RWPE2 (cell line): ENCODE data around the gene MCF2L.
"Not testable (repeated sequence)": the region's sequence is repeated elsewhere in the genome, so short reads cannot be mapped to it uniquely, and the experiment has no call there.

Experiments used
- ATAC-seq: fragments of 200-7000 bp; cut with Tn5 transposase; 3 replicates; pipeline ENCODE4 v1.9.1; 2021; ENCODE audit warnings: low read depth
- DNase-seq: peaks from one replicate; pipeline ENCODE4 v3.0.0-alpha.2; 2020; ENCODE audit warnings: low spot score
- H3K27ac ChIP-seq: fragments of 450-650 bp; 2 replicates; pipeline ENCODE4 v1.5.1; 2017; ENCODE audit warnings: mild to moderate bottlenecking; ENCODE audit not compliant: poor library complexity, severe bottlenecking
- H3K27me3 ChIP-seq: fragments of 250-450 bp; sonication (Bioruptor Pico); 2 replicates; pipeline ENCODE4 v1.5.1; 2021; ENCODE audit warnings: mild to moderate bottlenecking, moderate library complexity; ENCODE audit not compliant: insufficient read depth, poor library complexity, severe bottlenecking
- H3K36me3 ChIP-seq: fragments of 250-450 bp; sonication (Bioruptor Pico); 2 replicates; pipeline ENCODE4 v1.5.1; 2020; ENCODE audit warnings: low read depth, mild to moderate bottlenecking, moderate library complexity
- H3K4me1 ChIP-seq: fragments of 250-450 bp; sonication (Bioruptor Pico); 2 replicates; pipeline ENCODE4 v1.5.1; 2021; ENCODE audit warnings: mild to moderate bottlenecking, moderate library complexity; ENCODE audit not compliant: insufficient read depth, poor library complexity, severe bottlenecking
- H3K4me3 ChIP-seq: fragments of 250-450 bp; sonication (Bioruptor Pico); 2 replicates; pipeline ENCODE4 v1.5.1; 2021; ENCODE audit warnings: mild to moderate bottlenecking, moderate library complexity; ENCODE audit not compliant: severe bottlenecking
- H3K9me3 ChIP-seq: fragments of 250-450 bp; sonication (Bioruptor Pico); 2 replicates; pipeline ENCODE4 v1.5.1; 2021; ENCODE audit warnings: mild to moderate bottlenecking, moderate library complexity; ENCODE audit not compliant: severe bottlenecking
- TF ChIP-seq, protein P1 (sequence below): fragments of 450-650 bp; IDR thresholded peaks from one replicate; pipeline ENCODE4 v1.5.1; 2017; ENCODE audit warnings: mild to moderate bottlenecking, moderate library complexity; ENCODE audit not compliant: poor library complexity, severe bottlenecking

The MCF2L gene

DNA sequence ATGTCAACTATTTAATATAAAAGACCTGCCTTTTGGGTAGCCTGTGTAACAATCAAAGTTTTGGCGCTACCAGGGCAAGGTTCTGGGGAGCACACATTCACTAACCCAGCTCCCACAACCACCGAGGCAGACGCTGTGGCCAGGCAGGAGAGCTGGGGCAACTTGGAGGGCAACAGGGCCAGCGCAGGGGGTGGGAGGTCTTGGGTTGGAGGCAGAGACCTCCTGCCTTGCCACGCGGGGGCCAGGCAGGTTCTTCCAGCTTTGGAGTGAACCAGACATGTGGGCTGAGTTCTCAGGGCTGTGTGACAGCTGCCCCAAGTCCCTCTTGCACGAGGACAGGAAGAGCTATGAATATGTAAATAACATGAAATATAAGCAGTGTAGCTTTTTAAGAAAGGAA, 30.3 kb upstream of the MCF2L start:
- DNase-seq (no peak), ATAC-seq (no peak)
- TF ChIP-seq, protein P1, sequence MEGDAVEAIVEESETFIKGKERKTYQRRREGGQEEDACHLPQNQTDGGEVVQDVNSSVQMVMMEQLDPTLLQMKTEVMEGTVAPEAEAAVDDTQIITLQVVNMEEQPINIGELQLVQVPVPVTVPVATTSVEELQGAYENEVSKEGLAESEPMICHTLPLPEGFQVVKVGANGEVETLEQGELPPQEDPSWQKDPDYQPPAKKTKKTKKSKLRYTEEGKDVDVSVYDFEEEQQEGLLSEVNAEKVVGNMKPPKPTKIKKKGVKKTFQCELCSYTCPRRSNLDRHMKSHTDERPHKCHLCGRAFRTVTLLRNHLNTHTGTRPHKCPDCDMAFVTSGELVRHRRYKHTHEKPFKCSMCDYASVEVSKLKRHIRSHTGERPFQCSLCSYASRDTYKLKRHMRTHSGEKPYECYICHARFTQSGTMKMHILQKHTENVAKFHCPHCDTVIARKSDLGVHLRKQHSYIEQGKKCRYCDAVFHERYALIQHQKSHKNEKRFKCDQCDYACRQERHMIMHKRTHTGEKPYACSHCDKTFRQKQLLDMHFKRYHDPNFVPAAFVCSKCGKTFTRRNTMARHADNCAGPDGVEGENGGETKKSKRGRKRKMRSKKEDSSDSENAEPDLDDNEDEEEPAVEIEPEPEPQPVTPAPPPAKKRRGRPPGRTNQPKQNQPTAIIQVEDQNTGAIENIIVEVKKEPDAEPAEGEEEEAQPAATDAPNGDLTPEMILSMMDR, result no peak
- Histone ChIP-seq H3K4me1 (no peaks in the 10 kb centered on the region), H3K36me3 (no peaks in the 10 kb centered on the region), H3K27ac (no peak overlapping the region), H3K9me3 (no peaks in the 10 kb centered on the region), H3K27me3 (peaks cover 7% of the 10 kb centered on the region), H3K4me3 (no peak overlapping the region)

DNA sequence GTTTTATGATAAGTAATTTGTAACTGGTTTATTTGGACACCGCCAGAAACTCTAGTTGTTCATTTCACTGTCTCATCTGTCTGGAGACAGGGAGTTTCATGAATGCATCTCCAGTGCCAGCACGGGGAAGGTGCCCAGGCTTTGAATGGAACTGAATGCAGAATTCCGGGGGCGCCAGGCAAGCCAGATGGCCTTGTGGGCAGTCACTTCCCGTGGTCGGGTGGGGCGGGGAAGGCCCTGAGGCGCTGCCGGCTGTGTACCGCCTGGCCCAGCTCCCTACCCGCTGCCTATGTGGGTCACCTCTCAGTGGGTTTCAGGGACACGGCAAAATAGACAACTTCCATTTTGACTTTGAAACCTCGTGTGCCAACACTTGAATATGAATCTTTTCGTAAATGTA, 28.8 kb upstream of the MCF2L start:
- Histone ChIP-seq H3K4me3 (no peak overlapping the region), H3K27ac (no peak overlapping the region), H3K27me3 (peaks cover 10% of the 10 kb centered on the region), H3K4me1 (no peaks in the 10 kb centered on the region), H3K9me3 (no peaks in the 10 kb centered on the region), H3K36me3 (no peaks in the 10 kb centered on the region)
- DNase-seq (no peak), ATAC-seq (no peak)
- TF ChIP-seq, protein P1, result no peak

DNA sequence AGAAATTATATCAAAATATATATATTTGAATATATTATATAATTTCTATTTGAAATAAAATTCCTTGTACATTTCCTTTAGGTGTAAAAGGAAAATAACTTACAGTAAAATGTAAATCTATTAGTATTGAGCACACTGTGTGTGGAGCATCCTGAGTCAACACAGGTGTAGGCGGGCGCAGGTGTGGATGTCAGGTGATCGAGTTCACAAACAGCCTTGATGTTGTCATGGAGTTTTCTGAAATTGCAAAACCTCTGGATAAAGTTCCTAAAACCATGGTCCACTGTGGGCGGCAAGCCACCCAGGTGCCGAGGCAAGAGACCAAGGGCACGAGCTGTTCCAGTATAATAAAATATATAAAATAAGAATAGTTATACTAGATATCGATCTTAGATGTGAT, 27.7 kb upstream of the MCF2L start:
- no peak for DNase-seq
- Histone ChIP-seq H3K27ac (no peak overlapping the region), H3K36me3 (no peaks in the 10 kb centered on the region), H3K27me3 (peaks cover 10% of the 10 kb centered on the region), H3K4me3 (no peak overlapping the region), H3K4me1 (no peaks in the 10 kb centered on the region), H3K9me3 (no peaks in the 10 kb centered on the region)
- TF ChIP-seq, protein P1, result no peak
- ATAC-seq, result no peak

DNA sequence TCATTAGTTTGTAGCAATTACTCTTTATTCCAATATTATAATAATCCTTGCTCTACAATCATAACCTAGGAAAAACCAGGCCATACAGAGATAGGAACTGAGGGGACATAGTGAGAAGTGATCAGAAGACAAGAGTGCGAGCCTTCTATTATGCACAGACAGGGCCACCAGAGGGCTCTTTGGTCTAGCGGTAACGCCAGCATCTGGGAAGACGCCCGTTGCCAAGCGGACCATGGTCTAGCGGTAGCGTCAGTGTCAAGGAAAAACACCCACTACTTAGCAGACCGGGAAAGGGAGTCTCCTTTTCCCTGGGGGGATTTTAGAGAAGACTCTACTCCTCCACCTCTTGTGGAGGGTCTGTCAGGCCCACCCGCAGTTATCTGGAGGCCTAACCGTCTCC, 27.2 kb upstream of the MCF2L start:
- H3K9me3 ChIP-seq, DNase-seq, H3K36me3 ChIP-seq, H3K27me3 ChIP-seq, H3K27ac ChIP-seq, ATAC-seq, H3K4me1 ChIP-seq, H3K4me3 ChIP-seq: not testable (repeated sequence)

DNA sequence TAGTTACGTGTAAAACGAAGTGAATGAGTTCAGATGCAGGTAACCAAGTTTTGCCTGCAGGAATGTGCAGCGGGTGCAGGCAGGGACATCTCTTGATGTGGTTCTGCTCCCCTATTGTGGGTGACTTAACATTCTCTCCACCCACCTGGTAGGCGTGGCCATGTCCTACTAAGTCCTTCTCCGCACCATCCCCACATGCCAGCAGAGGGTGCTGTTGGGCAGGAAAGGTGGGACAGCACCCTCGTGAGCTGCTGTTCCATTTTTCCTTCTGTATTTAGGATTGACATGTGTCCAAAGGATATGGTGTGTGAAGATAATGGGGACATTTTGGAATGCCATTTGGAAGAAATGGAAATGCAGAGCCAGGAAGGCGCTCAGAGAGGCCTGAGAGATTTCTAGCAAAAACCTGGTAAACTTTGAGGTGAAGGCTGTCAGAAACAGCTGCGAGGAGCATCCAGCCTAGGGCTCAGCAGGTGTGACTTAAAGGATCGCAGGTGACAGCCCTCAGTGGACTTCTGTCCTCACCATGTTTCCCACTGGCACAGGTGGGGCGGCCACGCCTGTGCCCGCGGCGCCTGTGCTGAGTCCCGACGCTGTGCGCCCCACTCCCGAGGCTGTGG, 26.2 kb upstream of the MCF2L start:
- Histone ChIP-seq H3K27ac (no peak overlapping the region), H3K4me1 (no peaks in the 10 kb centered on the region), H3K4me3 (peak overlapping the region; percentile 24), H3K27me3 (peaks cover 10% of the 10 kb centered on the region), H3K36me3 (no peaks in the 10 kb centered on the region), H3K9me3 (no peaks in the 10 kb centered on the region)
- DNase-seq (peak; percentile 93), ATAC-seq (peak; percentile 96)
- TF ChIP-seq, protein P1, result peak; percentile 94
